Hepatocyte (in vitro differentiated cells): ENCODE data around the gene SLC7A9. TPM values are rescaled to one million over a fixed set of nuclear protein-coding genes. Genes with fewer than 3 reads are reported as not detected.

Experiments
- DNase-seq: peaks from one replicate; pipeline ENCODE4 v3.0.0-alpha.2; 2016; ENCODE audit warnings: low spot score
- H2AFZ ChIP-seq: fragments of 200-600 bp; sonication (generic); 2 replicates; pipeline ENCODE4 v1.6.0; 2016; ENCODE audit warnings: antibody characterized with exemption, mild to moderate bottlenecking
- H3K27ac ChIP-seq: fragments of 200-600 bp; sonication (generic); 2 replicates; pipeline ENCODE4 v1.5.1; 2016; ENCODE audit warnings: mild to moderate bottlenecking
- H3K27me3 ChIP-seq: fragments of 200-600 bp; sonication (generic); 2 replicates; pipeline ENCODE4 v1.6.1; 2016
- H3K36me3 ChIP-seq: fragments of 200-600 bp; sonication (generic); replicated peaks from 2 replicates; pipeline ENCODE4 v1.5.1; 2016; ENCODE audit warnings: low read depth; ENCODE audit not compliant: insufficient read depth
- H3K4me1 ChIP-seq: fragments of 200-600 bp; sonication (generic); 2 replicates; pipeline ENCODE4 v1.5.1; 2016; ENCODE audit warnings: mild to moderate bottlenecking, moderate library complexity; ENCODE audit not compliant: insufficient read depth
- H3K4me2 ChIP-seq: fragments of 200-600 bp; sonication (generic); 2 replicates; pipeline ENCODE4 v1.6.0; 2016
- H3K4me3 ChIP-seq: fragments of 200-600 bp; sonication (generic); 2 replicates; pipeline ENCODE4 v1.5.1; 2016; ENCODE audit warnings: mild to moderate bottlenecking
- H3K79me2 ChIP-seq: fragments of 200-600 bp; sonication (generic); 2 replicates; pipeline ENCODE4 v1.6.0; 2017; ENCODE audit warnings: mild to moderate bottlenecking
- H3K9me2 ChIP-seq: fragments of 200-600 bp; sonication (generic); replicated peaks from 2 replicates; pipeline ENCODE4 v1.6.0; 2017; ENCODE audit warnings: mild to moderate bottlenecking; ENCODE audit not compliant: insufficient read depth
- H3K9me3 ChIP-seq: fragments of 200-600 bp; sonication (generic); 2 replicates; pipeline ENCODE4 v1.5.1; 2016; ENCODE audit warnings: low read depth, mild to moderate bottlenecking
- H4K20me1 ChIP-seq: fragments of 200-600 bp; sonication (generic); 2 replicates; pipeline ENCODE4 v1.6.0; 2016; ENCODE audit warnings: mild to moderate bottlenecking; ENCODE audit not compliant: insufficient read depth, poor library complexity, severe bottlenecking
- EZH2 ChIP-seq: fragments of 200-600 bp; sonication (generic); IDR thresholded peaks from 2 replicates; pipeline ENCODE4 v1.6.1; 2016; ENCODE audit warnings: antibody characterized with exemption, mild to moderate bottlenecking, borderline replicate concordance
- EZH2phosphoT487 ChIP-seq: fragments of 200-600 bp; sonication (generic); IDR thresholded peaks from one replicate; pipeline ENCODE4 v1.6.1; 2018; ENCODE audit warnings: antibody characterized with exemption, mild to moderate bottlenecking, low read depth, moderate library complexity; ENCODE audit not compliant: unreplicated experiment, severe bottlenecking
- WGBS: methylation state at CpG from one replicate; pipeline ENCODE4 v1.1.6; 2016; ENCODE audit warnings: low lambda C conversion rate; ENCODE audit errors: missing lambda C conversion rate; 5-methylcytosine and 5-hydroxymethylcytosine counted together
- polyA plus RNA-seq: library from polyadenylated mRNA; unstranded; fragments of >200 nt; fragmentation: Nextera tagmentation; extraction: Ambion mirVana; gene quantifications from 2 replicates; pipeline ENCODE4 v1.2.1, GENCODE V29; 2016
- total RNA-seq: library from RNA; depleted of rRNA; stranded (reverse); fragments of >200 nt; gene quantifications from 2 replicates; pipeline ENCODE4 v1.2.3, GENCODE V29; 2014
- TF ChIP-seq, protein P1 (sequence below): fragments of 200-600 bp; sonication (generic); IDR thresholded peaks from 2 replicates; pipeline ENCODE4 v1.5.1; 2016; ENCODE audit warnings: antibody characterized with exemption, mild to moderate bottlenecking; ENCODE audit not compliant: poor library complexity

SLC7A9 gene
- total and polyA plus RNA-seq, 2 experiments from 2014 or later: 7.6 to 9.6 TPM

DNA sequence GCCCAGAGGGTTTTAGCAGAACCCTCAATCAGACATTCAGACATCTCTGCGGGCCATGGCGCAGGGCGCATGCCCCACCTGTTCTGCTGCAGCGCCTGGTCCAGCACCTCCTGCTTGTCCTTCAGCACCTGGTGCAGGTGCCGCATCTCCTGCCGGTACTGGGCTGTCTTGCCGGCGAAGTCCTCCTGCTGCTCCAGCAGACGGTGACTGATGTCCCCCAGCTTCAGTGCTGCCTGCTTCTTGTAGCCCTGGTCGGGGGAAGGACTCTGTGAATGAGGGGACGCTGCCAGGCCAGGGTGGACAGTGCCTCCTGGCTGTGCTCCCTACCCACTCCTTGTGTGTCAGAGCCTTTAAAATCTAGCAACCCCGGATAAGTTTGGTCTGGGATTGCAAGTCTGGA, 12.2 kb upstream of the SLC7A9 start:
- no peaks in the 10 kb centered on the region for H3K4me1 ChIP-seq
- no peak overlapping the region for H3K4me2 ChIP-seq
- H3K9me3 ChIP-seq: no peaks in the 10 kb centered on the region
- no peak overlapping the region for H2AFZ ChIP-seq
- TF ChIP-seq EZH2phosphoT487 (no peak), EZH2 (no peak)
- TF ChIP-seq, protein P1, sequence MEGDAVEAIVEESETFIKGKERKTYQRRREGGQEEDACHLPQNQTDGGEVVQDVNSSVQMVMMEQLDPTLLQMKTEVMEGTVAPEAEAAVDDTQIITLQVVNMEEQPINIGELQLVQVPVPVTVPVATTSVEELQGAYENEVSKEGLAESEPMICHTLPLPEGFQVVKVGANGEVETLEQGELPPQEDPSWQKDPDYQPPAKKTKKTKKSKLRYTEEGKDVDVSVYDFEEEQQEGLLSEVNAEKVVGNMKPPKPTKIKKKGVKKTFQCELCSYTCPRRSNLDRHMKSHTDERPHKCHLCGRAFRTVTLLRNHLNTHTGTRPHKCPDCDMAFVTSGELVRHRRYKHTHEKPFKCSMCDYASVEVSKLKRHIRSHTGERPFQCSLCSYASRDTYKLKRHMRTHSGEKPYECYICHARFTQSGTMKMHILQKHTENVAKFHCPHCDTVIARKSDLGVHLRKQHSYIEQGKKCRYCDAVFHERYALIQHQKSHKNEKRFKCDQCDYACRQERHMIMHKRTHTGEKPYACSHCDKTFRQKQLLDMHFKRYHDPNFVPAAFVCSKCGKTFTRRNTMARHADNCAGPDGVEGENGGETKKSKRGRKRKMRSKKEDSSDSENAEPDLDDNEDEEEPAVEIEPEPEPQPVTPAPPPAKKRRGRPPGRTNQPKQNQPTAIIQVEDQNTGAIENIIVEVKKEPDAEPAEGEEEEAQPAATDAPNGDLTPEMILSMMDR: no peak
- DNase-seq: no peak
- no peaks in the 10 kb centered on the region for H3K79me2 ChIP-seq
- H4K20me1 ChIP-seq: no peaks in the 10 kb centered on the region
- H3K9me2 ChIP-seq: no peaks in the 10 kb centered on the region
- WGBS: 92% methylated on average over 12 of the region's 12 CpGs
- no peaks in the 10 kb centered on the region for H3K27me3 ChIP-seq
- no peaks in the 10 kb centered on the region for H3K36me3 ChIP-seq
- H3K27ac ChIP-seq: no peak overlapping the region
- no peak overlapping the region for H3K4me3 ChIP-seq

DNA sequence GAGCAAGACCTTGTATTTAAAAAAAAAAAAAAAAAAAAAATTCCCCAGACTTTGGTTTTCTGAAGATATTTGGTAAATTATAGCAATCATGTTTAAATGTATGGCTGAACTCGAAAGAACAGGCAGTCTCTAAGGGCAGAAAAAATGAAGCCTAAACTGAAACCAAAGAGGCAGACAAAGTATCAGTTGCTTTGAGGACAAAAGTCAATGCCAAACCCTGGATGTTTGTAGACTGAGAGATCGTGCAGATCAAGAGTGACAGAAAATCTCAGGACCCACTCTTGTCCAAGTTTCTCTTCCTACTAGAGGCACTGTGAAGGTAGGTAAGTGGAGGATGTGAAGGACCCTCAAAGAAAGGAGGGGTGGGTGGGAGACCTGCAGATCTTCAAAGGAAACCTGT, 11.1 kb upstream of the SLC7A9 start:
- H3K27ac ChIP-seq: no peak overlapping the region
- 74% methylated on average over 2 of the region's 2 CpGs for WGBS
- H3K9me3 ChIP-seq: no peaks in the 10 kb centered on the region
- no peak for DNase-seq
- no peaks in the 10 kb centered on the region for H3K4me1 ChIP-seq
- no peaks in the 10 kb centered on the region for H4K20me1 ChIP-seq
- no peaks in the 10 kb centered on the region for H3K79me2 ChIP-seq
- no peak overlapping the region for H2AFZ ChIP-seq
- no peaks in the 10 kb centered on the region for H3K36me3 ChIP-seq
- no peaks in the 10 kb centered on the region for H3K27me3 ChIP-seq
- H3K9me2 ChIP-seq: no peaks in the 10 kb centered on the region
- H3K4me3 ChIP-seq: no peak overlapping the region
- TF ChIP-seq EZH2phosphoT487 (no peak), EZH2 (no peak)
- TF ChIP-seq, protein P1: no peak
- no peak overlapping the region for H3K4me2 ChIP-seq

DNA sequence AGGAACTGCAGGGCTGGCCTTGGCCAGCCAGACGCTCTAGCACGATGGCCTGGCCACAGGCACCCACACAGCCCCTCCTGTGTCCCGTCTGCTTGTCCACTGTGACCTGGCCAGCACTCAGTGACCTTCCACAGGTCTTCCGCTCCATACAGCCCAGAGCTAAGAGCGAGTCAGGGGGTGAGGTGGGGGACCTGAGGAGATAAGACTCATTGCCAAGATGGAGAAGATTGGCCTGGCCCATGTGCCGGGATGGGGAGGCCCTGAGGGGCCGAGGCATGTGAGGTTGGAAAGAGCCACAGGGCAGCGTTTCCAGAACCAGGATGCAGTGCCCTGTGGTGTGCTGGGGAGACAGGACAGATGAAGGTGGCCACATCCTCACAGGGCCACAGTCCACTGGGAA, 10.2 kb upstream of the SLC7A9 start:
- no peak overlapping the region for H3K27ac ChIP-seq
- TF ChIP-seq EZH2phosphoT487 (no peak), EZH2 (no peak)
- TF ChIP-seq, protein P1: no peak
- H2AFZ ChIP-seq: no peak overlapping the region
- no peaks in the 10 kb centered on the region for H4K20me1 ChIP-seq
- no peaks in the 10 kb centered on the region for H3K4me1 ChIP-seq
- H3K4me2 ChIP-seq: no peak overlapping the region
- H3K36me3 ChIP-seq: no peaks in the 10 kb centered on the region
- H3K27me3 ChIP-seq: no peaks in the 10 kb centered on the region
- 95% methylated on average over 8 of the region's 8 CpGs for WGBS
- H3K9me2 ChIP-seq: no peaks in the 10 kb centered on the region
- no peaks in the 10 kb centered on the region for H3K79me2 ChIP-seq
- no peaks in the 10 kb centered on the region for H3K9me3 ChIP-seq
- no peak for DNase-seq
- H3K4me3 ChIP-seq: no peak overlapping the region

DNA sequence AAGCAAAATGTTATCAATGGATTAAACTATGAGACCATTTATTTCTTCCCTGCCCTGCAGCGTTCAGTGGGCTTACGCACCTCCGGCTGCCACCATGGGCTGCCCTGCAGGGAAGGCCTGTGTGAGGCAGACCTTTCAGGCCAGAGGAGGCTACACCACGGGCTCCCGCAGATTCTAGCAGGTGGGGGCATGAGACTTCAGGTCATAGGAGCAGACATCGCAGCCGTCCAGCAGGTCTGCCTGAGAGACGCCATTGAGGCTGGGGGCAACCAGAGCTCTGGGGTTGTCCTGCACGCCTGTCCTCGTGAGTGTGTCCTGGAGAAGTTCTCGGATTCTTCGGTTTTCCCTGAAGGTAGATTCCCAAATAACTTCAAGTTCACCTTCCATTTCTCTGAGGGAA, 9.4 kb upstream of the SLC7A9 start:
- Histone ChIP-seq H2AFZ (no peak overlapping the region), H3K79me2 (no peaks in the 10 kb centered on the region), H3K27me3 (no peaks in the 10 kb centered on the region), H3K4me3 (no peak overlapping the region), H3K36me3 (no peaks in the 10 kb centered on the region), H3K9me3 (no peaks in the 10 kb centered on the region), H3K4me1 (no peaks in the 10 kb centered on the region), H3K27ac (no peak overlapping the region), H3K4me2 (no peak overlapping the region), H4K20me1 (no peaks in the 10 kb centered on the region), H3K9me2 (no peaks in the 10 kb centered on the region)
- 96% methylated on average over 12 of the region's 12 CpGs for WGBS
- DNase-seq: no peak
- TF ChIP-seq, protein P1: no peak
- TF ChIP-seq EZH2phosphoT487 (no peak), EZH2 (no peak)
